ENCODE data around the gene RTN4RL1.

DNA sequence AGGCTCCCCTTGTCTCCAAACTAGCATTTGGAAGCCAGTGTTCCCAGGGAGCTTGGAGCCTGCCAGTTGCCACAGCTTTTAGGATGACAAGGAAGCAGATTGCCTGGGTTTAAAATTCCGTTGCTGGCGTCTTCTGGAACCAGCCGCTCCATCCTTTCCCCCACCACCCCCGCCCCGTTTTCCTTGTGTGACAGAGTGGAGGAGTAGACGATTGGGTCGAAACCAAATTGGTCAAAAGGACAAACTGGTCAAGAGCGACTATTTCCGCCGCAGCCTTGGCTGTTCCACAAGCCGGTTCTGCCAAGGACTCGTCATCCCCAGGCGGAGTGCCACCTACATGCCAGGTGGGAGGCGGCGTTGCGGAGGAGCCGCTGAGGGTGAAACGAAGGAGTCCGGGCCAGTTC lies 104.2 kb downstream of the RTN4RL1 start:
- TF ChIP-seq, protein P1, sequence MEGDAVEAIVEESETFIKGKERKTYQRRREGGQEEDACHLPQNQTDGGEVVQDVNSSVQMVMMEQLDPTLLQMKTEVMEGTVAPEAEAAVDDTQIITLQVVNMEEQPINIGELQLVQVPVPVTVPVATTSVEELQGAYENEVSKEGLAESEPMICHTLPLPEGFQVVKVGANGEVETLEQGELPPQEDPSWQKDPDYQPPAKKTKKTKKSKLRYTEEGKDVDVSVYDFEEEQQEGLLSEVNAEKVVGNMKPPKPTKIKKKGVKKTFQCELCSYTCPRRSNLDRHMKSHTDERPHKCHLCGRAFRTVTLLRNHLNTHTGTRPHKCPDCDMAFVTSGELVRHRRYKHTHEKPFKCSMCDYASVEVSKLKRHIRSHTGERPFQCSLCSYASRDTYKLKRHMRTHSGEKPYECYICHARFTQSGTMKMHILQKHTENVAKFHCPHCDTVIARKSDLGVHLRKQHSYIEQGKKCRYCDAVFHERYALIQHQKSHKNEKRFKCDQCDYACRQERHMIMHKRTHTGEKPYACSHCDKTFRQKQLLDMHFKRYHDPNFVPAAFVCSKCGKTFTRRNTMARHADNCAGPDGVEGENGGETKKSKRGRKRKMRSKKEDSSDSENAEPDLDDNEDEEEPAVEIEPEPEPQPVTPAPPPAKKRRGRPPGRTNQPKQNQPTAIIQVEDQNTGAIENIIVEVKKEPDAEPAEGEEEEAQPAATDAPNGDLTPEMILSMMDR (IDR thresholded peaks at IDR 0.05; ENCODE audit: insufficient read depth, low read depth, low read length) = no peak
- TF ChIP-seq EZH2 (IDR thresholded peaks at IDR 0.05; ENCODE audit: insufficient read depth, low read length) = no peak

All from astrocyte (in vitro differentiated cells and primary cell).